Esophagus squamous epithelium (tissue), 5 donors: Measurements from ENCODE around the gene LYPD4. TPM values are rescaled to one million over a fixed set of nuclear protein-coding genes. Genes with fewer than 3 reads are reported as not detected.

Experiments
- DNase-seq: peaks from one replicate; lab custom pipeline; 2025; lab: John Stamatoyannopoulos, UW
- H3K27ac ChIP-seq, 4 donors: fragments of 200-600 bp; sonication (generic); one replicate each; pipeline ENCODE4 v1.5.1; 2016 to 2019; ENCODE audit warnings: mild to moderate bottlenecking in 1 of 4
- H3K27me3 ChIP-seq, 4 donors: fragments of 200-600 bp; sonication (generic); 1 replicate in 3 of 4; 2 replicates in 1 of 4; pipeline versions ENCODE4 v1.5.1 to v1.6.0; 2017 to 2021; ENCODE audit warnings: antibody characterized with exemption in 1 of 4
- H3K36me3 ChIP-seq, 3 donors: fragments of 200-600 bp; sonication (generic); one replicate each; pipeline ENCODE4 v1.5.1; 2016 to 2019
- H3K4me1 ChIP-seq, 3 donors: fragments of 200-600 bp; sonication (generic); one replicate each; pipeline ENCODE4 v1.5.1; 2017 to 2019
- H3K4me3 ChIP-seq, 4 donors: fragments of 200-600 bp; sonication (generic); 1 replicate in 3 of 4; 2 replicates in 1 of 4; pipeline ENCODE4 v1.5.1; 2016 to 2019; ENCODE audit warnings: mild to moderate bottlenecking in 2 of 4, moderate library complexity in 1 of 4
- H3K9me3 ChIP-seq, 3 donors: fragments of 200-600 bp; sonication (generic); one replicate each; pipeline ENCODE4 v1.5.1; 2016 to 2019
- CTCF ChIP-seq, 6 experiments: fragments of 450-650 bp in 4 of 6; fragments of 200-600 bp in 2 of 6; sonication (generic) in 2 of 6; IDR thresholded peaks; one replicate each; pipeline ENCODE4 v1.5.1; 2016 to 2019; ENCODE audit warnings: antibody characterized with exemption in 6 of 6, mild to moderate bottlenecking in 4 of 6, moderate library complexity in 4 of 6
- POLR2A ChIP-seq, 4 donors: fragments of 450-650 bp; IDR thresholded peaks; one replicate each; pipeline ENCODE4 v1.6.1; 2017; ENCODE audit warnings: antibody characterized with exemption in 4 of 4, mild to moderate bottlenecking in 4 of 4, moderate library complexity in 3 of 4
- WGBS, 2 donors: methylation state at CpG; one replicate each; pipeline ENCODE4 v1.1.5; 2018; 5-methylcytosine and 5-hydroxymethylcytosine counted together
- intact Hi-C: fragments of 100-400 bp; cut with DNase I; formaldehyde crosslinking; loops from one replicate; pipeline ENCODE4 v1.15.0; 2022
- total RNA-seq, 4 donors: library from RNA; depleted of rRNA; stranded (reverse); fragments of >200 nt; gene quantifications; one replicate each; pipeline ENCODE4 v1.1.0, GENCODE V29; 2016
- donor health status: DM: yes; HTN: yes; CAD: no.

Gene LYPD4
- total RNA-seq, 4 donors from 2014 or later: not detected

GRCh38 chr19:41883463-41883820 lies 39.0 kb upstream of the LYPD4 start:
- peaks cover 0 to 11% (median 4%) of the 10 kb centered on the region in 3 donors for H3K36me3 ChIP-seq
- H3K27ac ChIP-seq: peak overlapping the region; percentile 83 to 95 (median 91)
- intact Hi-C loops: no loop called here
- H3K4me3 ChIP-seq: peak overlapping the region; percentile 59 to 98 (median 91)
- peaks cover 18 to 56% (median 25%) of the 10 kb centered on the region in 3 donors for H3K4me1 ChIP-seq
- TF ChIP-seq POLR2A (IDR thresholded peaks at IDR 0.05): no peak
- TF ChIP-seq CTCF (IDR thresholded peaks at IDR 0.05): no peak
- no peaks in the 10 kb centered on the region for H3K27me3 ChIP-seq
- 1% methylated on average over 15 to 23 of the region's 23 CpGs for WGBS, 2 donors
- H3K9me3 ChIP-seq: no peaks in the 10 kb centered on the region
- no peak for DNase-seq

GRCh38 chr19:41882568-41883462 lies 38.3 kb upstream of the LYPD4 start, which contains the start of gene ARHGEF1:
ARHGEF1 (plus strand) TSS chr19:41883184; CDS start chr19:41888083, 4,899 bp downstream.
- Histone ChIP-seq H3K9me3 (no peaks in the 10 kb centered on the region), H3K27me3 (no peaks in the 10 kb centered on the region), H3K36me3 (peaks cover 0 to 5% (median 0%) of the 10 kb centered on the region in 3 donors), H3K27ac (peak within 1 kb of the TSS; percentile 83 to 95 (median 91)), H3K4me1 (peaks cover 18 to 56% (median 25%) of the 10 kb centered on the region in 3 donors), H3K4me3 (peak within 1 kb of the TSS; percentile 59 to 98 (median 91))
- no peak for DNase-seq
- WGBS, 2 donors: 2 to 4% methylated on average over 16 to 20 of the region's 80 CpGs
- TF ChIP-seq CTCF (IDR thresholded peaks at IDR 0.05): no peak
- peak in 2 of 4 donors; percentile 48 to 72 for TF ChIP-seq POLR2A (IDR thresholded peaks at IDR 0.05)
- intact Hi-C loops: no loop called here

GRCh38 chr19:41880329-41880708 lies 35.8 kb upstream of the LYPD4 start:
- 34 to 43% methylated on average over 4 to 5 of the region's 5 CpGs for WGBS, 2 donors
- intact Hi-C loops: no loop called here
- H3K27me3 ChIP-seq: no peaks in the 10 kb centered on the region
- peaks cover 13 to 51% (median 14%) of the 10 kb centered on the region in 3 donors for H3K4me1 ChIP-seq
- H3K36me3 ChIP-seq: no peaks in the 10 kb centered on the region
- no peak overlapping the region for H3K4me3 ChIP-seq
- TF ChIP-seq CTCF (IDR thresholded peaks at IDR 0.05) (no peak), POLR2A (IDR thresholded peaks at IDR 0.05) (no peak)
- no peak for DNase-seq
- no peak overlapping the region for H3K27ac ChIP-seq
- no peaks in the 10 kb centered on the region for H3K9me3 ChIP-seq

GRCh38 chr19:41879670-41880328 lies 35.3 kb upstream of the LYPD4 start:
- intact Hi-C loops: loop anchor here (10.0 kb wide), 1 partner anchor 75 kb away; the partner anchor contains the start of gene RABAC1
- Histone ChIP-seq H3K27me3 (no peaks in the 10 kb centered on the region), H3K4me1 (peaks cover 7 to 46% (median 10%) of the 10 kb centered on the region in 3 donors), H3K9me3 (no peaks in the 10 kb centered on the region), H3K36me3 (no peaks in the 10 kb centered on the region), H3K4me3 (no peak overlapping the region), H3K27ac (no peak overlapping the region)
- DNase-seq: no peak
- TF ChIP-seq CTCF (IDR thresholded peaks at IDR 0.05): no peak
- TF ChIP-seq POLR2A (IDR thresholded peaks at IDR 0.05): no peak
- WGBS, 2 donors: 56 to 70% methylated on average over 2 to 5 of the region's 7 CpGs
